GM12891 (cell line): ENCODE results near the gene HYAL4.
A peak's percentile ranks its signal among the peaks of the same experiment; 100 is the strongest.

Experiments used
- PAX5 ChIP-seq: IDR thresholded peaks from 2 replicates; pipeline ENCODE4 v1.6.1; 2011; ENCODE audit warnings: low read length, moderate library complexity, mild to moderate bottlenecking; ENCODE audit not compliant: insufficient read depth, severe bottlenecking
- POLR2A ChIP-seq: IDR thresholded peaks from 2 replicates; pipeline ENCODE4 v1.6.1; 2011; ENCODE audit warnings: low read depth, low read length, control low read depth
- POLR2AphosphoS5 ChIP-seq: IDR thresholded peaks from 2 replicates; pipeline ENCODE4 v1.6.1; 2011; ENCODE audit warnings: low read depth, low read length, control low read depth
- POU2F2 ChIP-seq: IDR thresholded peaks from 2 replicates; pipeline ENCODE4 v1.6.1; 2011; ENCODE audit warnings: low read depth, mild to moderate bottlenecking, control low read depth, low read length, moderate library complexity
- SPI1 ChIP-seq: IDR thresholded peaks from 2 replicates; pipeline ENCODE4 v1.6.1; 2011; ENCODE audit warnings: low read depth, low read length, control low read depth
- TAF1 ChIP-seq: IDR thresholded peaks from 2 replicates; pipeline ENCODE4 v1.6.1; 2011; ENCODE audit warnings: low read depth, low read length, control low read depth

DNA sequence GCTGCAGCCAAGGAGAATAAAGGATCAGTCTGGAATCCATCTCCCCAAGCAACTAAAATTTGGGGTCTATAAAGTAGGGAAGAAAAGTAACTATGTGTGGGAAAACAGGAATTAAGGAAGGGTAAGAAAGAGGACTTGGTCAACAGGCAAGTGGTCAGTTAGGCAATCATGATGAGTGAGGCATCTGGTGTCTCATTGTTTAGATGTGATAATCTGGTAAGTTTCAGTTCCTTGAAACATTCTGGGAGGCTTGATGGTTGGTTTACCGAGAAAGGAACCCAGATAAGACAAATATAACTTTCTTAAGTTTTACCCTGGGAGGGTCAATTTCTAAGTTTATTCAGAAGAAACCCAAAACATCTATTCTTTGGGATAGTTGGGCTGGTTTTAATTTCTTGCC is 22.3 kb downstream of the HYAL4 start:
- TF ChIP-seq POLR2A (no peak), SPI1 (peak; percentile 90), PAX5 (no peak), POLR2AphosphoS5 (no peak), TAF1 (no peak), POU2F2 (no peak)
